DND-41 (cell line): Measurements from ENCODE around the gene ACOT6.

Experiments
- EZH2 ChIP-seq: IDR thresholded peaks from 3 replicates; pipeline ENCODE4 v1.6.1; 2012; ENCODE audit warnings: borderline replicate concordance, low read depth, mild to moderate bottlenecking, moderate library complexity, low read length, inconsistent platforms; ENCODE audit not compliant: severe bottlenecking
- TF ChIP-seq, protein P1 (sequence below): IDR thresholded peaks from 2 replicates; pipeline ENCODE4 v1.5.1; 2012; ENCODE audit warnings: borderline replicate concordance, low read length, moderate library complexity, mild to moderate bottlenecking; ENCODE audit not compliant: poor library complexity, severe bottlenecking; ENCODE audit errors: extremely low read depth

DNA sequence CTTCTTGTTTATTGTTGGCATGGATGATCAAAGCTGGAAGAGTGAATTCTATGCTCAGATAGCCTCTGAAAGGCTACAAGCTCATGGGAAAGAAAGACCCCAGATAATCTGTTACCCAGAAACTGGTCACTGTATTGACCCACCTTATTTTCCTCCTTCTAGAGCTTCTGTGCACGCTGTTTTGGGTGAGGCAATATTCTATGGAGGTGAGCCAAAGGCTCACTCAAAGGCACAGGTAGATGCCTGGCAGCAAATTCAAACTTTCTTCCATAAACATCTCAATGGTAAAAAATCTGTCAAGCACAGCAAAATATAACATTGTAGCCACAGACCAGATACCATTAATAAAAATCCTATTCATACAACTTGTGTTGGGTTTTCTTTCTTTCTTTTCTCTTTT is 7.2 kb downstream of the ACOT6 start:
- TF ChIP-seq, protein P1, sequence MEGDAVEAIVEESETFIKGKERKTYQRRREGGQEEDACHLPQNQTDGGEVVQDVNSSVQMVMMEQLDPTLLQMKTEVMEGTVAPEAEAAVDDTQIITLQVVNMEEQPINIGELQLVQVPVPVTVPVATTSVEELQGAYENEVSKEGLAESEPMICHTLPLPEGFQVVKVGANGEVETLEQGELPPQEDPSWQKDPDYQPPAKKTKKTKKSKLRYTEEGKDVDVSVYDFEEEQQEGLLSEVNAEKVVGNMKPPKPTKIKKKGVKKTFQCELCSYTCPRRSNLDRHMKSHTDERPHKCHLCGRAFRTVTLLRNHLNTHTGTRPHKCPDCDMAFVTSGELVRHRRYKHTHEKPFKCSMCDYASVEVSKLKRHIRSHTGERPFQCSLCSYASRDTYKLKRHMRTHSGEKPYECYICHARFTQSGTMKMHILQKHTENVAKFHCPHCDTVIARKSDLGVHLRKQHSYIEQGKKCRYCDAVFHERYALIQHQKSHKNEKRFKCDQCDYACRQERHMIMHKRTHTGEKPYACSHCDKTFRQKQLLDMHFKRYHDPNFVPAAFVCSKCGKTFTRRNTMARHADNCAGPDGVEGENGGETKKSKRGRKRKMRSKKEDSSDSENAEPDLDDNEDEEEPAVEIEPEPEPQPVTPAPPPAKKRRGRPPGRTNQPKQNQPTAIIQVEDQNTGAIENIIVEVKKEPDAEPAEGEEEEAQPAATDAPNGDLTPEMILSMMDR: no peak
- no peak for TF ChIP-seq EZH2
